ENCODE measurements around the gene DENND10. TPM values are rescaled to one million over a fixed set of nuclear protein-coding genes. Genes with fewer than 3 reads are reported as not detected.
A peak's percentile ranks its signal among the peaks of the same experiment; 100 is the strongest.

DENND10 gene
- total RNA-seq, 2 donors from 2014 or later = 22.6 to 23.6 TPM

- DNase-seq (ENCODE audit: low spot score) = peak; percentile 34
- Histone ChIP-seq H3K4me1 (ENCODE audit: control insufficient read depth in 1 of 2, low read depth in 2 of 2) (peaks cover 31 to 33% of the 10 kb centered on the region in 2 donors), H3K27me3 (replicated peaks; ENCODE audit: insufficient read depth) (no peaks in the 10 kb centered on the region), H3K36me3 (no peaks in the 10 kb centered on the region), H3K4me3 (peak overlapping the region; percentile 75), H3K27ac (peak overlapping the region; percentile 86 to 94), H3K9me3 (no peaks in the 10 kb centered on the region)
- TF ChIP-seq CTCF (IDR thresholded peaks at IDR 0.05) = no peak
- peak; percentile 54 for ATAC-seq (ENCODE audit: insufficient number of reproducible peaks, low FRiP score, low read depth)
Measured at GRCh38 chr10:119079599-119080520, 24.1 kb upstream of the DENND10 start.

- TF ChIP-seq CTCF (IDR thresholded peaks at IDR 0.05) = no peak
- DNase-seq (ENCODE audit: low spot score) (peak; percentile 35), ATAC-seq (ENCODE audit: insufficient number of reproducible peaks, low FRiP score, low read depth) (peak; percentile 95)
- peak within 1 kb of the TSS; percentile 86 to 94 for H3K27ac ChIP-seq
- peak within 1 kb of the TSS; percentile 75 for H3K4me3 ChIP-seq
- no peaks in the 10 kb centered on the region for H3K36me3 ChIP-seq
- no peaks in the 10 kb centered on the region for H3K9me3 ChIP-seq
- peaks cover 31 to 33% of the 10 kb centered on the region in 2 donors for H3K4me1 ChIP-seq (ENCODE audit: control insufficient read depth in 1 of 2, low read depth in 2 of 2)
- no peaks in the 10 kb centered on the region for H3K27me3 ChIP-seq (replicated peaks; ENCODE audit: insufficient read depth)
Measured at GRCh38 chr10:119080521-119081259, 23.2 kb upstream of the DENND10 start, which contains the start of gene EIF3A. Gene EIF3A (minus strand): TSS chr10:119080817. CDS start chr10:119080676, 141 bp downstream.

GRCh38 chr10:119084896-119085295 lies 19.0 kb upstream of the DENND10 start:
- H3K36me3 ChIP-seq = no peaks in the 10 kb centered on the region
- no peak overlapping the region for H3K27ac ChIP-seq
- H3K4me3 ChIP-seq = no peak overlapping the region
- no peaks in the 10 kb centered on the region for H3K27me3 ChIP-seq (replicated peaks; ENCODE audit: insufficient read depth)
- ATAC-seq (ENCODE audit: insufficient number of reproducible peaks, low FRiP score, low read depth) (no peak), DNase-seq (ENCODE audit: low spot score) (no peak)
- TF ChIP-seq CTCF (IDR thresholded peaks at IDR 0.05) = no peak
- peaks cover 0 to 3% of the 10 kb centered on the region in 2 donors for H3K4me1 ChIP-seq (ENCODE audit: control insufficient read depth in 1 of 2, low read depth in 2 of 2)
- H3K9me3 ChIP-seq = no peaks in the 10 kb centered on the region

- Histone ChIP-seq H3K27me3 (replicated peaks; ENCODE audit: insufficient read depth) (no peaks in the 10 kb centered on the region), H3K4me1 (ENCODE audit: control insufficient read depth in 1 of 2, low read depth in 2 of 2) (no peaks in the 10 kb centered on the region), H3K36me3 (no peaks in the 10 kb centered on the region), H3K4me3 (no peak overlapping the region), H3K9me3 (no peaks in the 10 kb centered on the region), H3K27ac (no peak overlapping the region)
- no peak for ATAC-seq (ENCODE audit: insufficient number of reproducible peaks, low FRiP score, low read depth)
- no peak for TF ChIP-seq CTCF (IDR thresholded peaks at IDR 0.05)
- no peak for DNase-seq (ENCODE audit: low spot score)
Measured at GRCh38 chr10:119087271-119087882, 16.5 kb upstream of the DENND10 start.

Measured in thoracic aorta (tissue), 2 donors.